Psoas muscle (tissue), 8 donors: Measurements from ENCODE around the gene SOD3. TPM values are rescaled to one million over a fixed set of nuclear protein-coding genes. Genes with fewer than 3 reads are reported as not detected.

Experiments used
- ATAC-seq, 4 donors: fragments of 200-7000 bp; cut with Tn5 transposase; one replicate each; pipeline ENCODE4 v1.9.1; 2020; ENCODE audit warnings: moderate library complexity in 3 of 4, mild to moderate bottlenecking in 2 of 4
- DNase-seq, 2 donors: peaks; one replicate each; pipeline ENCODE4 v3.0.0-alpha.2; 2020
- H3K27ac ChIP-seq: fragments of 200-600 bp; one replicate; pipeline ENCODE4 v1.8.0; 2022
- H3K27me3 ChIP-seq, 3 donors: fragments of 200-600 bp in 1 of 3; one replicate each; pipeline versions ENCODE4 v1.6.1 to v1.8.0; 2013 to 2022; ENCODE audit warnings: low read length in 2 of 3, mild to moderate bottlenecking in 2 of 3, moderate library complexity in 1 of 3; ENCODE audit not compliant: insufficient read depth in 3 of 3
- H3K36me3 ChIP-seq, 2 donors: fragments of 200-600 bp in 1 of 2; one replicate each; pipeline versions ENCODE4 v1.6.1 to v1.8.0; 2013 to 2022; ENCODE audit warnings: low read depth in 1 of 2, mild to moderate bottlenecking in 1 of 2, moderate library complexity in 1 of 2; ENCODE audit not compliant: insufficient read depth in 1 of 2
- H3K4me1 ChIP-seq: fragments of 200-600 bp; one replicate; pipeline ENCODE4 v1.8.0; 2022
- H3K4me3 ChIP-seq: fragments of 200-600 bp; one replicate; pipeline ENCODE4 v1.8.0; 2022; ENCODE audit warnings: mild to moderate bottlenecking
- H3K9me3 ChIP-seq: fragments of 200-600 bp; one replicate; pipeline ENCODE4 v1.8.0; 2022
- CTCF ChIP-seq: fragments of 200-600 bp; IDR thresholded peaks from one replicate; pipeline ENCODE4 v1.8.0; 2022; ENCODE audit warnings: antibody characterized with exemption
- WGBS, 3 donors: extraction: QIAGEN DNeasy Blood & Tissue Kit; methylation state at CpG; one replicate each; pipeline versions ENCODE4 v1.1.6 to v1.1.7; 2013; 5-methylcytosine and 5-hydroxymethylcytosine counted together
- intact Hi-C, 2 donors: fragments of 100-400 bp; cut with DNase I; formaldehyde crosslinking; loops; one replicate each; pipeline versions ENCODE4 v1.11.0 to v1.14.2; 2022
- polyA plus RNA-seq, 3 donors: library from polyadenylated mRNA; stranded (reverse); fragments of 200-250 nt; gene quantifications; one replicate each; pipeline ENCODE4 v1.2.3, GENCODE V29; 2013
- total RNA-seq, 4 donors: library from RNA; stranded (reverse); fragmentation: NEBNext Ultra II Directional in 2 of 4; extraction: Animal tissue kit (Norgen Biotek cat#: 25700) in 2 of 4; gene quantifications; one replicate each; pipeline versions ENCODE4 v1.2.1 to v1.2.4, GENCODE V29; 2021 to 2023
- donor health status: healthy with polysubstance abuse.
- donor health status: DM: no; HTN: no; CAD: no; lungs with moderate emphysema.
- donor health status: Bipolar disorder and iron deficiency.
- donor health status: healthy.
- donor health status: DM: yes; HTN: yes; CAD: no.
- donor health status: DM: no; HTN: no; CAD: no.
- donor health status: DM: no; HTN: no; CAD: no.
- donor health status: DM: yes; HTN: yes; CAD: no.

Gene SOD3
- total and polyA plus RNA-seq, 7 donors, result 1.5 to 15.6 (median 5.3) TPM

DNA sequence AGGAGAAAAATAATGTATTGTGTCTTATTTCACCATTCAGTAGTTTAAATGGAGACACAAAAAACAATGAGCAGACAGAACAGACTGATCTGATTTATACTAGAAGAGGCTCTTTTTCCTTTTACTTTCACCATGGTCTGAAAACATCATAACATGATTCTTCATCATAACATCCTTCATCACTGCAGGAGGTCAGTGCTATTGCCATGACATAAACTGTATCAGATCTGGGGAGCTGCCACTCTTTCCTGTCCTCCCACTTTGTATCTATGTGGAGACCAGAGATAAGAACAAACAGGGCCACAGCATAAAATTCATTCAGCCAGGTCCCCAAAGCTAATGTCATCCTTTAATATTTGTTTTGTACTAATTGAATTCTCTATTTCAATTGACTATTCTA, 25.2 kb downstream of the SOD3 start:
- DNase-seq (no peak), ATAC-seq (no peak)
- peaks cover 2 to 39% of the 10 kb centered on the region in 2 donors for H3K36me3 ChIP-seq
- H3K27ac ChIP-seq, result no peak overlapping the region
- intact Hi-C loops, result no loop called here
- no peaks in the 10 kb centered on the region for H3K4me1 ChIP-seq
- no peaks in the 10 kb centered on the region for H3K9me3 ChIP-seq
- no peak overlapping the region for H3K4me3 ChIP-seq
- H3K27me3 ChIP-seq, result no peaks in the 10 kb centered on the region
- TF ChIP-seq CTCF, result no peak

DNA sequence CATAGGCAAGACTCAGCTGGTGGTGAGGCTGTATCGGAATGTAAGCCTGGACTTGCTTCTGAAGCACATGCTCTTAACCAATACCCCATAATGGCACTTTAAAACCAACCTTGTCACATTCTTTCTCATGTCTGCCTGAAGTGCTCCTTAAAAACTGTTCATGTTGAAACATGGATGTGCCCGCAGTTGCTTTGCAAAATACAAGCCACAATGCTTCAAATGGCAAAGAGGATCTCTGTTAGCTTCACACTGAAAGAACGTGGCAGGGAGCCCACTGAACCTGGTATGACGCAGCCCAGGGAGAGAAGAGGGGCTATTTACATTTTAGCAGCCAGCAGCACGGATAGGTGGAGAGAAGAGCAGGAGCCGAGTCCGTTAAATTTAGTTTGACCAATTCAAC, 29.3 kb downstream of the SOD3 start:
- Histone ChIP-seq H3K27me3 (no peaks in the 10 kb centered on the region), H3K4me1 (no peaks in the 10 kb centered on the region), H3K27ac (no peak overlapping the region), H3K36me3 (peaks cover 0 to 29% of the 10 kb centered on the region in 2 donors), H3K4me3 (no peak overlapping the region), H3K9me3 (no peaks in the 10 kb centered on the region)
- no peak for TF ChIP-seq CTCF
- 91 to 93% (median 93%) methylated on average over 7 of the region's 7 CpGs for WGBS, 3 donors
- intact Hi-C loops, result no loop called here
- DNase-seq (no peak), ATAC-seq (no peak)

- TF ChIP-seq CTCF, result no peak
- ATAC-seq, result no peak
- Histone ChIP-seq H3K4me1 (no peaks in the 10 kb centered on the region), H3K27me3 (no peaks in the 10 kb centered on the region), H3K9me3 (no peaks in the 10 kb centered on the region), H3K4me3 (no peak overlapping the region), H3K36me3 (peaks cover 4 to 50% of the 10 kb centered on the region in 2 donors), H3K27ac (no peak overlapping the region)
- no peak for DNase-seq
- intact Hi-C loops, result no loop called here
- 91 to 95% (median 93%) methylated on average over 3 of the region's 3 CpGs for WGBS, 3 donors
These were observed 36.3 kb downstream of the SOD3 start for GRCh38 chr4:24831637-24832036.

GRCh38 chr4:24835696-24836095, 40.3 kb downstream of the SOD3 start:
- no peak for DNase-seq
- no peak for ATAC-seq
- no peaks in the 10 kb centered on the region for H3K4me1 ChIP-seq
- H3K36me3 ChIP-seq, result peaks cover 4 to 36% of the 10 kb centered on the region in 2 donors
- no peak overlapping the region for H3K4me3 ChIP-seq
- 87 to 92% (median 92%) methylated on average over 4 of the region's 4 CpGs for WGBS, 3 donors
- H3K27ac ChIP-seq, result no peak overlapping the region
- no peaks in the 10 kb centered on the region for H3K27me3 ChIP-seq
- no peaks in the 10 kb centered on the region for H3K9me3 ChIP-seq
- TF ChIP-seq CTCF, result no peak
- intact Hi-C loops, result no loop called here

- Histone ChIP-seq H3K27ac (no peak overlapping the region), H3K4me1 (no peaks in the 10 kb centered on the region), H3K4me3 (no peak overlapping the region), H3K27me3 (no peaks in the 10 kb centered on the region), H3K9me3 (no peaks in the 10 kb centered on the region), H3K36me3 (peaks cover 0 to 29% of the 10 kb centered on the region in 2 donors)
- 87 to 90% (median 89%) methylated on average over 6 of the region's 6 CpGs for WGBS, 3 donors
- DNase-seq (no peak), ATAC-seq (no peak)
- no peak for TF ChIP-seq CTCF
- intact Hi-C loops, result no loop called here
These were observed 41.4 kb downstream of the SOD3 start for GRCh38 chr4:24836661-24837242.
